CD4-positive, alpha-beta T cell treated with Interleukin-12 subunit alpha and Interleukin-12 subunit beta, for 1 hour (primary cell): ENCODE measurements around the gene SHH.

Experiments used
- DNase-seq: peaks from one replicate; pipeline ENCODE4 v3.0.0-alpha.2; 2020

The SHH gene

DNA sequence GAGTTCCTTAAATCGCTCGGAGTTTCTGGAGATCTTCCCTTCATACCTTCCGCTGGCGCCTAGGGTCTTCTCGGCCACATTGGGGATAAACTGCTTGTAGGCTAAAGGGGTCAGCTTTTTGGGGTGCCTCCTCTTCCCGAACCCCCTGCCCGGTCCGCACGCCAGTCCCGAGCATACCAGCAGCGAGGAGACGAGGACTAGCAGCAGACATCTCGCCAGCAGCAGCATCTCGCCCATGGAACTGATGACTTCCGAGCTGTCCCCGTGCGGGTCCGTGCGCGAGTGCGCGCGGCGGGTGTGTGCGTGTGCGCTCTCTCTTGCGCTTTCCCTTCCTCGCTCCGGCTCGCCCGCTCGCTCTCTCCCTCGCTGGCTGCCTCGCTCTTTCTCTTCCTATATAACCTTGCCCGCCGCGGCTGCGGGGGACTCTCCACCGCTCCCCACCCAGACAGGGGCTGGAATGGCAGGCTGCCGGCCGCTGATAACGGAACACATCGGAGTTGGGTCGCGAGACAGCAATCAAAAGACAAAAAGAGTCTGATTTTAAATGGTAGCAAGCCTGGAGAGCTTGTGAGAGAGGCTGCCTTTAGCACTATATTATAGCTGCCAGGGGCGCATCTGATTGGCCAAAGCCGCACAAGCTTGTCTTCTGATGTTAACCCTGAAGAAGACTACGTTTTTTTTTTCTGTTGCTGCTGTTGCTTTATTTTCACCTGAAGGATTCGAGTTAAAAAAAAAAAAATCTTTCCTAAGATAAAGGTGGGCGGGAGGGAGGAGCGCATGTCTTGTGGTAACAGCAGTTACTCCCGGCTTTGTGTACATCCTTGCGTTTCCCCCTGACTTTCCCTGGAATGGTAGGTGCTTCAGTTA lies at the start of gene SHH:
TSS of gene SHH (minus strand) at position 569 of the 867 bp plus-strand sequence. CDS start at position 228, 341 bp downstream.
- DNase-seq = no peak

DNA sequence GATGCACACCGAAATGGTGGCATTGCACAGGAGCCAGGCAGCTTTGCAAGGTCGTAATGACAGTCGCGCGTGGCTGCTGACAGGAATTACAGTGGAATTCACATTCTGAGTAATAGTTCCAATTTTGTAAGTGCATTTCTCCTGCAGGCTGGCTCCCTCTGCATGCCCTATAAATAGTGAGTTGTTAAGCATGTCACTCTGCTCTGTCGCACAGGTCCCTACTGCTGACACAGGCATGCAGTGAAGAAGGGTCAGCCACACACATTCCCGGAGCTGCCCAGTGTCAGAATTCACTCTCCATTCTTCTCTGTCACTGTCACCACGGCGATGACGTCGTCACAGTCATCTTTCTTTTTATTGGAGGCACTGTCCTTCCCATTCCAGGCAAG lies 49.2 kb upstream of the SHH start:
- DNase-seq = no peak

DNA sequence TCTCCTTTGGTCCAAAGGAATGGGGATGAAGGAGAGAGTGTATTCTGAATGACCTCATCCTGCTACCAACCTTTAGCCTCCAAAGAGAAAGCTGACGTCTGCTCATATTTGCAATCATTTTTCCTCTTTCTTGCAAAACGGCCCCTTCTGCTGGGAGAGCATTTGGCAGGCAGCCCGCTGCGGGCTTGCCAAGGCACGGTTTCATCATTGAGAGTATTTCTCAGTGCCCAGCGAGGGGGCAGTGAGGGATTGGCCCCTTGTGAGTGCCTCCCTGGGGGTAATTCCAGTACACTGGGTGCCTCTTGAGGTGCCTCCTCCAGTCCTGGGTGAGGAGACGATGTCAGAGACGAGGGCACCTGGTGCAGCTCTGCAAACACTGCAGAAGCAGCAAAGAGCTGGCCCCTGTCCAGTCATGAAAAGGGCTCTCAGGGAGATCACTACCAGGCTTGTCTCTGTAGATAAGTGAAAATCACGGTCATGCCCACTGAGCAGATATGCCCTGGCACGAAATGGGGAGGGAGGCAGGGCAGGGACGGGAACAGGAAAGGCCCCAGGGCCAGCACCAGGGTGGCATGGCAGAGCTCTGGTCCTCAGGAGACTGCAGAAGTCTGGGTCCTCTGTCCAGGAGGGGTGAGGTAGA lies 48.7 kb upstream of the SHH start:
- DNase-seq = no peak

DNA sequence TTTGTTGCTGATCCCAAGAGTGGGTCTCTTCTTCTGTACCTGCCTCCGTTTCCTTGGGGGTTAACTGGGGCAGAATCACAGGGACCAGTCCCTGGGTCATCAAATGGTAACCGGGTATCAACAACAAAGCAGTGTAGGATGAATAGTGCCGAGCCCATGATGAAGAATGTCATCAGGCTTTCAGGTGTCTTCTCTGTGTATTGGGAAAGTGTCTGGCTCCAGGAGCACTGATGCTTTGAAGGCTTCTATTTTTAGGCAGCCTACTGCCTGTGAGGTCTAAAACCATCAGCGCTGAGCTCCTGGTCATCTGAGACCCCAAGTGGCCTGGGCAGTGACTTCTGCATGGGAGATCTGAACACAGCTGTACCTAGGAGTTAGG lies 48.2 kb upstream of the SHH start:
- no peak for DNase-seq

DNA sequence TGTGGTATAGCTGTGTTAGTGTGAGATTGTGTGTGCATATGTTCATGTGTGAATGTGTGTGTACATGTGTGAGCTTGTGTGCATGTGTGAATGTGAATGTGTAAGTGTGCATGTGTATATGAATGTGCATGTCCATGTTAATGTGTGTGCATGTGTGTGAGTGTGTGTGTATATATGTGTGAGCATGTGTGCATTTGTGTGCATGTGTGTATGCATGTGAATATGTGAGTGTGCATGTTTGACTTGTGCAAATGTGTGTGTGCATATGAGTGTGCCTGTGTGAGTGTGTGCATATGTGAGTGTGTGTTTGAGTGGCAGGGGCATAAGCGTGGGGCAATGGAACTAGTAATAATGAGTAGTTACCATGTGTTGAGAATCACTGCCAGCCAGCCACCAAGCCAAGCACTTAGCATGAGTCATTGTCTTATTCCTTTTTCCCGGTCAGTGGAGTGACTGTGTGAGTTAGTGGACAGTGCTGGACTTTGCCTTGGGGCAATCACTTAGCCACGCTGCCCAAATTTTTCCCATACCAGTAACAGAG lies 46.3 kb upstream of the SHH start:
- no peak for DNase-seq

DNA sequence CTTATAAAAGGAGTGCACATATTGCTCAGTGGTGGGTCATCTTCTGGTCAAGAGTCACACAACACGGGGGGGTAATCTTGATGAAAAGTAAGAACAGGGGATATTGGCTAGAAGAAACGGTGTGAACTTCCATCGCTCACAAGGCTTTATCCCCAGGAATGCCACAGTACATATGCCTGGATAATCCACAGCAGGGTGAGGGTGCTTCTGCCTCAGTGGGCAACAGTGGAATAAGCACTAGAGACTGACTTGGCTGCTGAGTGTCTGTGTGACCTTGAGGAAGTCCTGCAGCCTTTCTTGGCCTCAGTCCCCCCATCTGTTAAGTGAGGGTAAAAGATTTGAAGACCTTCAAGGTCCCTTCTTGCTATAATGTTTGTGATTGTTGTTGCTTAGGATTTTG lies 44.9 kb upstream of the SHH start:
- DNase-seq = no peak

DNA sequence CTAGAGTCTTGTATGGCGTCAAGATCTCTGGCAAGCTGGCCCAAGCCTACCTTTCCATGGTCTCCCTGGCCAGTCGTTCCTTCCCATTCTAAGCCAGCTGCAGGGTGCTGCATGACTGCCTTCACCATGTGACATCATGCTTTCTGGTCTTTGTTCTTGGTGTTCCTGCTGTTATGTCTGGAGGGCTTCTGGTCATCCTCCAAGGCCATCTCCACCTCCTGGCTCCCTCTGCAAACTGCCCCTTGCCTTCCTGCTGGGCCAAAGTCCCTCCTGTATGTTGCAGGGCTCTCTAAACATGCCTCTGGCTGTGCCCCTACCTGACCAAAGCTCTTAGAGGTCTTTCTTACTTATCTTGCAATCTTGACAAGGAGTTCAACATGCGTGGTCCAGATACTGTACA lies 44.4 kb upstream of the SHH start:
- no peak for DNase-seq

DNA sequence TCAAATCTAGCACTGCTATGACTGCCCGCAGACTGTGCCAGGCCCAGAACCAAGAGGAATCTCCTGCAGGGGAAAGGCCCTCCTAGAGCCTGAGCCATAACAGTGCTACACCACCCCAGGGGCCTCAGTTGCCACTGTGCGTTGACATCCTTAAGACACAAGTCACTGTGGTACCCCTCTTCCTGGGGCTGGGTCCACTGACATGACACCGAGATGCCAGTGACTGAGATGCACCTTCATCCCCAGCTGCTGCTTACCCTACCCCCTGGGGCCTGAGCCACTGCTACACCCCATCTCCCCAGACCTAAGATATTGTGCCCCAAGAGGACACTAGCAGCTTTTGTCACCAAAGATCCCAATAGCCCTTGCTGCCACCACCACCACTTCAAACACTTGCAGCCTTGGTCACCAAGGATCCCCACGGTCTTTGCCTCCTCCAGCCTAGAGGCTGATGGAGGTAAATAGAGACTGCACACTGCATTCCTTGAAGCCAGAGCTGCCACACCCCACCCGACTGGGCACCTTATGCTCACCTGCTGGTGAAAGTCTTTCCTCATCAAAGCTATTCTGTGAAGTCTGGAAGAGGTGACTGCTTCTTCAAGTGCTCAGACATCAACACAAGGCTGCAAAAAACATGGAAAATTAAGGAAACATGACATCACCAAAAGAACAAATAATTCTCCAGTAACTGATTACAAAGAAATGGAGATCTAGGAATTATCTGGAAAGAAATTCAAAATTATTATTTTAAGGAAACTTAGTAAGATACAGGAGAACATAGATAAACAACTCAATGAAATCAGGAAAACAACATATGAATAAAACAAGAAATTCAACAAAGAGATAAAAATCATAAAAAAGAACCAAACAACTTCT lies 40.4 kb upstream of the SHH start:
- no peak for DNase-seq

DNA sequence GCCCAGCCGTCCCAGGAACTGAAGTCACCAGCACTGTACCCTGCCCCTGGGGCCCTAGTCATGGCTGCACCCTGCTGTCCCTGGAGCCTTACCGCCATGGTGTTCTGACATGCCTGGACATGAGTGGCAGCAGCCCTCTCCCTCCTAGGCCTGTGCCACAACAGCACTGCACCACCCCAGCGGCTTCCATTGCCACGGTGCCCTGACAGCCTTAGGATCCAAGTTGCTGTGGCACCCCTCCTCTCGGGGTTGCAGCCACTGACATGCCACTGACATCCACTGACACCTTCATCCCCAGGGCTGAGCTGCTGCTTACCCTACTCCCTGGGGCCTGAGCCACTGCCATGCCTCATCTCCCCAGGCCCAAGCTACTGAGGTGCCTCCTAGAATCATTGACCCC lies 39.6 kb upstream of the SHH start:
- DNase-seq = no peak

DNA sequence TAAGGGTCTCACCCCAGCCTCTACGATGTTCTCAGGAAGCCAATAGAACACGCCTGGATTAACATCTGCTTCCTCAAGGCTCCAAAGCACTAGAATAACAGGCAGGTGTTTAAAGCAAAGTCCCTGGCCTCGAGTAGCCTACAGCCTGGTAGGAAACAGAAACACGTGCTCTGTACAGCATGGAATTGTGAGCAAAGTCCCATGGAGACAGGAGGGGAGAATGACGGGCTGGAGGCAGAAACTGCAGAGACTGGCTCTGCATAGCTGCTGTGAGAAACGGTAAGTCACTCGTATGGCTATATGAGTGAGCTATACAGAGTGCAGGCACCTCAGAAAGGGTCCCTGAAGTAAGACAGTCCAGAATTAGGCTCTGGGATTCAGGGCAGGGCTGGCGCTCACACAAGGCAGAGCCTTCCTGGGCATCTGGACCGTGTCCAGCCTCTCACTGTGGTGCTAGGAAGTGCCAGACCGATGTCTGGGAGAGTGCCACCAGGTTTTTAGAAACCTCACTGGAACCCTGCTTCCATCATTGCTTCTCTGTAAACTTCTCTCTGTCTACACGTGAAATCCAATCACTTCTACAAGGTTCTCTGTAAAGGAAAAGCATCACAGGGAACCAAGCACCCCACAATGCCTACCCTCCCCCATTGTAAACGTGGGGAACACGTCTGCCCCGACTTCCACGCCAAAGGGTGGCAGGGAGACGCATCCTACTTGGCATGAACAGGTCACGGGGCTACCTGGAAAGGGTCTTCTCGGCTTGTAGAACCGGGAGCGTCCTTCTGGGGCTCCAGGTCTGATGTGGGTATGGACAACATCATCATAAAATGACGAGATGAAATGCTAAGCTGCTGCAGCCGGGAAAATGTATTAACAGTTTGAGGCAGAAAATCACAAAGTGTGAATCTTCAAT lies 38.8 kb upstream of the SHH start:
- no peak for DNase-seq

DNA sequence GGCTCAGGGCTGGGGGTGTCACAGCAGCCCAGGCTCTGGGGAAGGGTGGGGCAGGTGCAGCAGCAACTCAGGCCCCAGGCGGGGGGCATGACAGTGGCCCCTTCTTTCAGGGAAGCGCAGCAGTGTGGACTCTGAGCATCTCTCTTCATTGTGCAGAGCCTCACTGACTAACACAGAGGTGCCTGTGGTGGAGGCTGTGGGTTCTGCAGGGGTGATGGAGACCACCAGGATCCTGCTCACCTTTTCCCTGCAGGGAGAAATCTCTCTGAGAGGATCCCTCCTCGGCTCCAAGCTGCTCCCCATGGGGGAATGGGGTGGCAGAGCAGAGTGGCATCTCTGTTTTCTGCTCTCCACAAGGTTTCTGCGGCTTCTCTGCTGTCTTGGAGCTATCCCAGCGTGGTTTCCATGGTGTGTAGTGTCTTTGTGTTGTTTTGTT lies 37.8 kb upstream of the SHH start:
- DNase-seq = no peak

DNA sequence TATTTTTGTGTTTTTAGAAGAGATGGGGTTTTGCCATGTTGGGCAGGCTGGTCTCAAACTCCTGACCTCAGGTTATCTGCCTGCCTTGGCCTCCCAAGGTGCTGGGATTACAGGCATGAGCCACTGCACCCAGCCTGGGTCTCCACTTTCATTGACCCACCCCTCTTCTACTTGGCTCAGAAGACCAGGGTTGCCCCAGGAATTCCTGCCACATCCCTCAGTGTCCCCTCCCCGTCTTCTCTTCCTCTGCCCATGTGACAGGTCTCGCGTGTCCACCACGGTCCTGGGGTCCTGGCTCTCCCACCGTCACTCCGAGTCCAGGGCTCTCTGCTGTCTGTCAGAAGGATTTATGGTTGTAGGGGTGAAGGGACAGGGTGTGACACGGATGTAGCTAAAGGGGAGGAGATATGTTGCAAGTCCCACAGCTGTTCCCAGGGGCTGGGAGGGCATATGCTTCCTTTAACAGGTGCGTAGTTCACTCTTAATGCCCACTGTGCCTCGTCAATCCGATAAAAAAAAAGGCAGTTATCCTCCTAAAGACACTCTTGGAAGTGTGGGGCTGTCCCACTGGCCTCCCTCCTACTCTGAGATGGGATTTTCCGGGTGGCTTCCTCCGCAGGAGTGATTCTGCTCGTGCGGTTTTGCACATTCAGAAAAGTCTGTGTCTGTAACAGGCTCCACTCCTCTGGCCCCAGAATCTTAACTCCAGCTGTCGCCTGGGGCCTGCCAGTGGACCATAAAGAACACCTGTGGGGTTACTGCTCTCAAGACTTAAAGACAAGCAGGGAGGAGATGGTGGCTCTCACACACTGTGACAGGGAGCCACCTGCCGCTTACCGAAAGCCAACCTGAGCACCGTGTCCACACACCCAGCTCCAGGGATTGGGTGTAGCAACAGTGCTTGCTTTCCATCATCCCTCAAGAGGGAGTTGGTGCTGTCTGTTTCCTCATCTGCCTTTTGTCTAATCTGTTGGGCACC lies 36.7 kb upstream of the SHH start:
- no peak for DNase-seq

DNA sequence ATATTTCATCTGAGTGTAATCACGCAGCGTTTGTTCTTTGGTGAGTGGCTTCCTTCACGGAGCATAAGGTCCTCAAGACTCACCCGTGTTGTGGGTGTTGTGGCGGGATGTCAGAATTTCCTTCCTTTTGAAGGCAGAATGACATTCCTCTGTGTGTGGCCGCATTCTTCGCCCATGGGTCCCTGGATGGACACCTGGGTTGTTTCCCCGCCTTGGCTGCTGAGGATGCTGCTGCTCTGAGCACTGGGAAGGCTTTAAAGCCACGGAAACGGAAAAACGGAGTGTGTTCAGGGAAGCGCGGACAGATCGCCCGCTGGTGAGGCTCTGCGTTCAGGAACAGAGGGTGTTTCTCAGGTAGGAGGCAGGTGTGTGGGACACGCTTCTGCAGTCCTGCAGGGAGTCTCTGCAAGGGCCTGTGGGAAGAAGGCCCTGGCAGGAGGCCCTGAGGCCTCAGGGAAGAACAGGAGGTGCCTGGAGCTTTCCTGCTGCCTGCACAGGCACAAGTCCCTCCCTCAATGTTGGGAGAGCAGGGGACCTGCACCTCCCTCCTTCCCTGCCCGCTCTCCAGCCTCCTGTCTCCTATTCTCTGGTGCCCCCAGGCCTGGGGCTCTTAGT lies 35.7 kb upstream of the SHH start:
- no peak for DNase-seq

DNA sequence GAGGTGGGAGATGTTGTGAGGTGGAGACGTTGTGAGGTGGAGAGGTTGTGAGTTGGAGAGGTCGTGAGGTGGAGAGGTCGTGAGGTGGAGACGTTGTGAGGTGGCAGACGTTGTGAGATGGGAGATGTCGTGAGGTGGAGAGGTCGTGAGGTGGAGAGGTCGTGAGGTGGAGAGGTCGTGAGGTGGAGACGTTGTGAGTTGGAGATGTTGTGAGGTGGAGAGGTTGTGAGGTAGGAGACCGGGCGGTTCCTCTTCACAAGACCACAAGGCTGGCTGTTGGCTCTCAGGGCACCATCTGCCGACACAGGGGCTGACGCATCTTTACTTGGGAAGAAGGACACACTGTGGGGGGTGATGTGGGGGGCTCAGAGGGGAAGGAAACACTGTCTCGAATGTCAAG lies 34.7 kb upstream of the SHH start:
- DNase-seq = no peak

DNA sequence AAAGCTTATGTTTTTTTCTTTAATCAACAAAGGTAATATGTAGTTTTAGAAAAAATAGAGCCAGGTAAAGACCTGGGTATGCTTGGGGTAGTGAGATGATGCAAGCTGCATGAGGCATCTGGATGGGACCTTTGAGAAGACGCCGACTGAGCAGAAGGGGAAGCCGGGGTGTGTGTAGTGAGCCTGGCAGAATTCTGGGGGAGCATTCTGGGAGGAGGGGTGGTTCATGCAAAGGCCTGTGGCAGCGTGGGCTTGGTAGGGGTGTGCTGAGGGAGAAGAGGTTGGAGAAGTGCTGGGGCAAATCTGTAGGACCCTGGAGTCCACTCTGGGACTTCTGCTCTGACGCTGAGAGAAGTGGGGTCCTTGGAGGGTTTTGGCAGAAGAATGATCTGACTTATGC lies 33.9 kb upstream of the SHH start:
- DNase-seq = no peak

DNA sequence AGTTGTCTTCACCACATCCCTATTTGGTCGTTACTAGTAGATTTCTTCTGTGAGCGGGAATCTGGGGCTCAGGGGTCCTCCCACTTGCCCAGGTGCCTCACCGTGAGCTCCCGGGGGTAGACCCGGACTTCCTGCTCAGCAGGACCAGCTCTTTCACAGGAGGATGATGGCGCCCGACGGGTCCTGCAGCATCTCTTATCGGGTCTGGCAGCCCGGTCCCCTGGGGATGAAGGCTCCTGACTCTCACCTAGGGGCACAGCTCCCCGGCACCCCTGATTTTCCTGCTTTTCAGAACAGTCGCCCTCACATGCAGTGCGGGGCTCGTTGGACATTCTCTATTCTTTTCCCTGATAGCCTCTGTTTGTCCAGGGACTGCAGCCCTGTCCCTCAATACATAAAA lies 33.0 kb upstream of the SHH start:
- DNase-seq = no peak

DNA sequence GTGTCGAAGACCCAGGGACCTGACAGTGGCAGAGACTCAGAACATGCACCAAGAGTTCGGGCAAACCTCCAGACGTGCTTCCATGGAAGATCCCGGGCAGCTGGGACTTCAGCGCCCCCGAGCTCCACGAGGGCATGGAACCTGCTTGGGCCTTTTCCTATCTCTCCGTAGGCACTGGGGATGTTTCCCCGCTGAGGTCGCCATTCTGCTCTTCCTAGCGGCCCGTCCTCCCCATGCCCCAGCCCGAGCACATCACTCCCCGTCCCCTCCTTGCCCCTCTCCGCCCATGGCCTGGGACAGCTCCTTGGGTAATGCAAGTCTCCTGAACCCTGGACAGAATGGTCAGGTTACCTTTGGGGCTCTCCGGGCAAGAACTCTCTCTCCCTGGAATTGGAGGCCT lies 32.3 kb upstream of the SHH start:
- DNase-seq = no peak

DNA sequence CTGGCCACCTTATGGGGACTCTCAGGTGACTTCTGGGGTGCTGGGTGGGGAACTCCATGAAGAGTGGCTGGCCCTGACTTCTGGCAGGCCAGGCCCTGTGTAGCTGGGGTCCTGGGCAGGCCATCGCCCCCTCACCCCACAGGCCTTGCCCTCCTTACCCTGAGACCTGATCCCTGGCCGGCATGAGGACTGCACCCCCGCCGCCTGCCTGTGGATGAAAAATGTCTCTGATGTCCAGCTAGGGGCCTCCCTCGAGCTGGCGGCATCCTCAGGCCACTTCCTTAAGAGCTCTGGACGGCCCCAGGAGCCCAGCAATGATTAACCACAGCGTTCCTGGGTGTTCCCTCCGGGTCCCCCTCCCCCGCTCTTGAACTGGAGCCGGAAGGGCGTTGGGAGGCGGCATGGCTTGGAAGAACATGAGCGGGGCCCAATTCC lies 31.8 kb upstream of the SHH start:
- no peak for DNase-seq

DNA sequence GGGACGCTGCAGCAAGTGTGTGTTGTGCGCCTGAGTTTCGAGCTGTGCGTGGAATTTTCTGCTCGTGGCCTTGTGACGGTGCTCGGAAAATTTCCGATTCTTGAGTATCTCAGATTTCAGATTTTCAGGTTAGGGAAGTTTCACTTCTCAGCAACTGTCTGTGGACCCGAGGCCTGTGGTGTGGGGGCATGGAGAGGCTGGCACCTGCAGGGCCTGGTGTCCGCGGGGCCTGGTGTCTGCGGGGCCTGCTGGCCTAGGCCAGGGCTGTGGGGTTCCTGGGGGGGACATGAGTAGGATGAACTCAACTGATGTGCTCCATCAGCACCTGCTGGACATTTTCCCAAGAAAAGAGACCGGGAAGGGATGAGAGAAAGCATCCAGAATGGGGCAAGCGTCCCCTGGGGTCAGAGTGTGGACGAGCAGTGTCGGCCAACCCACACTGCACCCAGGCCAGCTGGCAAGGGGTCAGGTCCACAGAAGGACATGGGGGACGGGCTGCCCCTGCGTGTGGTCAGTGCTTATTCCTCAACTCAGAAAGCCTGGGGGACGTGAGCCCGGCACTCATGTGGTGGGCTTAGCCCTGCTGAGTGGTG lies 31.3 kb upstream of the SHH start:
- no peak for DNase-seq
